Measurements from ENCODE around the gene CNTNAP2. TPM values are rescaled to one million over a fixed set of nuclear protein-coding genes. Genes with fewer than 3 reads are reported as not detected.

CNTNAP2 gene
- total RNA-seq, 6 experiments from 2014 or later = 0.07 to 0.13 (median 0.12) TPM; not detected in 3

DNA sequence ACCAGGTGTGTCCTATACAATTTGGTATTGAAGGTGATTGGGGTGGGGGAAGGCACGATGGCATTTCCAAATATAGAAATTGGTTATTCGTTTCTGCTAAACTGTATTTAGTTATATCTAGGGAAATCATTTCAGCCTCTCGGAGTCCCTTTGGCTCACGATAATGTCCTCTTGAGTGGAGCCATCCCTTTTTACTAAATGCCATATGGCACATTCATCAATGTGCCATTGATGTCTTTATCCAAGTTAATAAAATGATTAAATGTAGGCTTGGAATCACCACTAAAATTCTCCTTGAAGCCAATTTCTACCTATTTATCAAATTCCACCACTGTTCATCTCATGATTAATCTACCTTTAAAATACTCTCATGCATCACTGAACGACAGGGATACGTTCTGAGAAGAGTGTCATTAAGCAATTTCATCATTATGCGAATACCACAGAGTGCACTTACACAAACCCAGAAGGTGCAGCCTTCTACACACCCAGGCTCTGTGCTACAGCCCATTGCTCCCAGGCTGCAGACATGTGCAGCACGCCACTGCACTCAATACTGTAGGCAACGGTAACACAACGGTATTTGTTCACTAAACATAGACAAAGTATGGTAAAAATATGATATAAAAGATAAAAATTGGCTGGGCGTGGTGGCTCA lies 2254.8 kb downstream of the CNTNAP2 start:
- DNase-seq = no peak
- Mint-ChIP-seq H3K4me1 (ENCODE audit: low read depth) (no peaks in the 10 kb centered on the region), H3K27me3 (ENCODE audit: insufficient read depth) (no peaks in the 10 kb centered on the region), H3K4me3 (no peak overlapping the region), H3K9me3 (peaks cover 38% of the 10 kb centered on the region), H3K27ac (no peak overlapping the region), H3K36me3 (ENCODE audit: low read depth) (no peaks in the 10 kb centered on the region)
- TF ChIP-seq, protein P1, sequence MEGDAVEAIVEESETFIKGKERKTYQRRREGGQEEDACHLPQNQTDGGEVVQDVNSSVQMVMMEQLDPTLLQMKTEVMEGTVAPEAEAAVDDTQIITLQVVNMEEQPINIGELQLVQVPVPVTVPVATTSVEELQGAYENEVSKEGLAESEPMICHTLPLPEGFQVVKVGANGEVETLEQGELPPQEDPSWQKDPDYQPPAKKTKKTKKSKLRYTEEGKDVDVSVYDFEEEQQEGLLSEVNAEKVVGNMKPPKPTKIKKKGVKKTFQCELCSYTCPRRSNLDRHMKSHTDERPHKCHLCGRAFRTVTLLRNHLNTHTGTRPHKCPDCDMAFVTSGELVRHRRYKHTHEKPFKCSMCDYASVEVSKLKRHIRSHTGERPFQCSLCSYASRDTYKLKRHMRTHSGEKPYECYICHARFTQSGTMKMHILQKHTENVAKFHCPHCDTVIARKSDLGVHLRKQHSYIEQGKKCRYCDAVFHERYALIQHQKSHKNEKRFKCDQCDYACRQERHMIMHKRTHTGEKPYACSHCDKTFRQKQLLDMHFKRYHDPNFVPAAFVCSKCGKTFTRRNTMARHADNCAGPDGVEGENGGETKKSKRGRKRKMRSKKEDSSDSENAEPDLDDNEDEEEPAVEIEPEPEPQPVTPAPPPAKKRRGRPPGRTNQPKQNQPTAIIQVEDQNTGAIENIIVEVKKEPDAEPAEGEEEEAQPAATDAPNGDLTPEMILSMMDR (IDR thresholded peaks at IDR 0.05) = no peak

DNA sequence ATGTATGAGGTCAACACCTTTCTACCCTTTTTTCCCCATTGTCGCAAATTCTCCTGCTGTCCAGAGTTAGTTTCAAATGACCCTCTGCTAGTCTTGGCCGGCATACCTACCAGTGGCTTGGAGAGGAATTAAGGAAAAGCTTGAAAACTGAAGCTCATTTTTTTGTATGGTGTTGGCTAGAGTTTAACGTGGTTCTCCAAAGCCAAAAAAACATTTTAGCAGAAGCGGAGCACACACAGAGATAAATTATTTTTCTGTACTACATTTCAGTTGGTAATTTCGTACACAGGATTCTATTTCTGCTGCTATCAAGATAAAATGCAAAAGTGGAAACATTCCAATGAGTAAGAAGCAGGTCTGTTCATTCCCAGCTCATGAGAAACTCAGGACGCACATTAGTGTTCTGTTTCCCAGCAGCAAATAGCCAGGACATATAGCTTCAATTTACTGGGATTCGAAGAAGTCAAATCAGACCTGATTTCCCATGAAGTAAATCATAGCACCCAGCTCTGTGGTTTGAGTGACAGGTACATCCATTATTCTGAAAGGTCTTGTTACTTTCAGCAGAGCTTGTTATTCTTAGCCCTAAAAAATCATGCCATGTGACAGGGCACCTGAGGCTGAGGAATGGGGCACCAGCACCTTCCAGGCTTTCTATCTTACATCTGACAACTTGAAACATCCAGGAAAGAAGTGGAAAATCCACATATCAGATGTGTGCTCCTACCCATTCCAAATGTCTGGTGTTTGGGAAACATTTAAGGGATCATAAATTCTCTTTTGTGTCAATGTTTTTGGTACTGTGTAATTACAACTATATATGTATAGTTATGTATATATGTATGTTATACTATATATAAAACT lies 2258.0 kb downstream of the CNTNAP2 start:
- H3K36me3 Mint-ChIP-seq (ENCODE audit: low read depth) = no peaks in the 10 kb centered on the region
- H3K9me3 Mint-ChIP-seq = peaks cover 21% of the 10 kb centered on the region
- TF ChIP-seq, protein P1 (IDR thresholded peaks at IDR 0.05) = no peak
- H3K4me3 Mint-ChIP-seq = no peak overlapping the region
- no peaks in the 10 kb centered on the region for H3K4me1 Mint-ChIP-seq (ENCODE audit: low read depth)
- no peak overlapping the region for H3K27ac Mint-ChIP-seq
- DNase-seq = no peak
- H3K27me3 Mint-ChIP-seq (ENCODE audit: insufficient read depth) = no peaks in the 10 kb centered on the region

DNA sequence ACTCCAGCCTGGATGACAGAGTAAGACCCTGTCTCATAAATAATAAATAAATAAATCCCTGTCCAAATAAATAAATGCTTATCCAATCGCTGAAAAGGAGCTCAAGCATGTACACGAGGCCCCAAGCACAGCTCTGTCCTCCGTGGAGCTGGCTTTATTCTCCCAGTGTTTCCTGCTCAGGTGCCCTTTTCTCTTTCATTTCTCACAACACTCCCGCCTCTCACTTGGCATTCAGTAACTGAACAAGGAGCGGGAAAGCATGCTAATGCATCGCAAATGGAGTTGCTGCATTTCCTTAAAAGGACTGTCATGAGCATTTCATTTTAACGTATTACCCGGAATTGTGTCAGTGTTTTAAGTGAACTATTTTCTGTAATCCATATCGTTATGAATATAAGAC lies 2263.1 kb downstream of the CNTNAP2 start:
- Mint-ChIP-seq H3K4me3 (no peak overlapping the region), H3K27ac (no peak overlapping the region), H3K4me1 (ENCODE audit: low read depth) (no peaks in the 10 kb centered on the region), H3K9me3 (peaks cover 13% of the 10 kb centered on the region), H3K36me3 (ENCODE audit: low read depth) (no peaks in the 10 kb centered on the region; the same call in 1 of the 2 replicates), H3K27me3 (ENCODE audit: insufficient read depth) (no peaks in the 10 kb centered on the region)
- no peak for DNase-seq
- TF ChIP-seq, protein P1 (IDR thresholded peaks at IDR 0.05) = no peak

DNA sequence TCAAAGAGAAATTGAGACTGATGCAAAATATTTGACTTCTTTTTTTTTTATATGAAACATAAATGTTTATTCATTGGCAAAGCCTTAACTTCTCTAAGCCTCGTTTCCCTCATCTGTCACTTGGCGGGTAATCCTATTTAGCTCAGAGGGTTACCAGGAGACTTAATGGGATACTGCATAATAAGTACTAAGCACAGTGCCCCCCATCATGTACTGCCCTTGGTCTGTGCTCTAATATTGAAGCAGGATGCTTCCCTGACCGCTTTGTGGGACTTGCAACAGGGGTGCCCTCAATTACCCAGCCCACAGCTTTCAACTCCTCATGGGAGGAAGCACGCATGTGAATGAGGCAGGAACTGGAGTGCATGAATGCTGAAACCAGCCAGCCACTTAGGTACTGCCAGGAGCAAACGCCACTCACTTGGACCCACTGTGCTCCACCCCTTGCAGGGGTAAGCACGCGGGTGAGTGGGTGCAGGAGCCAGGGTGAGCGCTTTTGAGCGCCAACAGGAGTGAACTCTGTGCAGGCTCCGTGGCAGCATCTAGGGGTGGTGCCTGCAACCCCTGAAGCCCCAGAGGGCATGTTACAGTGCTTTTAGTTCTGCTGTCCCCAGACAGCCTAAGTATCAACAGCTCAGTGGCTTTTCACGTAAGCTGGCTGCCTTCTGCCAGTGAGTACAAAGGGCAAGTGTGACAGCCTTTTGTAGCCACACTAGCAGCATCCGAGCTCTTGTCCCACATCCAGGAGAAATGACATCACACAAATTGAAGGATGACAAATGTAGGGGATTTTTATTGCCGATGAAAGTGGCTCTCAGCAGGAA lies 2264.2 kb downstream of the CNTNAP2 start:
- TF ChIP-seq, protein P1 (IDR thresholded peaks at IDR 0.05) = no peak
- H3K9me3 Mint-ChIP-seq = peaks cover 13% of the 10 kb centered on the region
- H3K36me3 Mint-ChIP-seq (ENCODE audit: low read depth) = no peaks in the 10 kb centered on the region; the same call in 1 of the 2 replicates
- no peak for DNase-seq
- no peak overlapping the region for H3K4me3 Mint-ChIP-seq
- H3K27ac Mint-ChIP-seq = no peak overlapping the region
- no peaks in the 10 kb centered on the region for H3K4me1 Mint-ChIP-seq (ENCODE audit: low read depth)
- no peaks in the 10 kb centered on the region for H3K27me3 Mint-ChIP-seq (ENCODE audit: insufficient read depth)

DNA sequence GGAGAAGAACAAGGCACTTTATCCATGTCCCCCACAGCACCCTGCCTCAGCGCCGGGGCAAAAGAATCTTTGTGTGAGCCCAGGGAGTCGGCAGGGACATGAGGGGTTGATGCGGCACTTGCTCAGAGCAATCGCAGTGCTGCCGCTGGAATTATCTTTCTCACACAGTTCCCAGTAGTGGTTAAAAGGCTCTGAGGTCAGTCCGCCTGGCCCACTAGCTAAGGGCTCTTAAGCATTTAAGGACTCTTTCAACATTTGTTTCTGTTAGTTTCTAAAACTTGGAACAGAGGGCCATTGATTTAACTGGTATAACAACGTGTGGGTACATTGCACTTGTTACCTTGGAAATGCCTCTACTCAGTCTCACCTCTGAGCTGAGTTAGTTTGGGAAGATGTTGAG lies 2266.0 kb downstream of the CNTNAP2 start:
- H3K4me3 Mint-ChIP-seq = no peak overlapping the region

More for the DNA sequence above, 2266.0 kb downstream of the CNTNAP2 start:
- Mint-ChIP-seq H3K36me3 (ENCODE audit: low read depth) (no peaks in the 10 kb centered on the region; the same call in 1 of the 2 replicates), H3K4me1 (ENCODE audit: low read depth) (no peaks in the 10 kb centered on the region), H3K27me3 (ENCODE audit: insufficient read depth) (no peaks in the 10 kb centered on the region), H3K9me3 (peaks cover 13% of the 10 kb centered on the region), H3K27ac (no peak overlapping the region)
- DNase-seq = no peak
- TF ChIP-seq, protein P1 (IDR thresholded peaks at IDR 0.05) = no peak

Measured in HFFc6 (cell line).